T-helper 2 cell treated with Interferon-gamma antibody and Interleukin-4, amounts not matched to agents 100 ng/mL and 5 ng/mL, for 36 hours (primary cell): ENCODE measurements around the gene ATL1. TPM values are rescaled to one million over a fixed set of nuclear protein-coding genes. Genes with fewer than 3 reads are reported as not detected.
"Not testable (repeated sequence)": the region's sequence is repeated elsewhere in the genome, so short reads cannot be mapped to it uniquely, and the experiment has no call there.

Experiments used
- intact Hi-C: fragments of 100-400 bp; cut with micrococcal nuclease; formaldehyde crosslinking; loops from one replicate; pipeline ENCODE4 v1.15.1; 2023
- total RNA-seq: library from RNA; stranded (reverse); gene quantifications from 2 replicates; pipeline ENCODE4 v1.2.3, GENCODE V29; 2022

ATL1 gene
- total RNA-seq, 1 donor from 2014 or later: 1.8 TPM

- intact Hi-C loops: loop anchor here (1.0 kb wide), 1 partner anchor 178 kb away; no protein-coding TSS in a partner anchor
Observed at GRCh38 chr14:50599700-50600444, 39.9 kb downstream of the ATL1 start.

GRCh38 chr14:50600849-50601248 is 40.9 kb downstream of the ATL1 start:
- intact Hi-C loops: loop anchor here (1.0 kb wide), 1 partner anchor 177 kb away; no protein-coding TSS in a partner anchor

GRCh38 chr14:50601394-50601793 is 41.4 kb downstream of the ATL1 start:
- intact Hi-C loops: no loop called here

GRCh38 chr14:50602035-50602434 is 42.1 kb downstream of the ATL1 start:
- intact Hi-C loops: no loop called here

- intact Hi-C loops: no loop called here
Observed at GRCh38 chr14:50603565-50603964, 43.6 kb downstream of the ATL1 start.

GRCh38 chr14:50605766-50606165 is 45.8 kb downstream of the ATL1 start:
- intact Hi-C loops: no loop called here

- intact Hi-C loops: no loop called here
Observed at GRCh38 chr14:50606468-50606867, 46.5 kb downstream of the ATL1 start.

- intact Hi-C loops: no loop called here
Observed at GRCh38 chr14:50607181-50607580, 47.2 kb downstream of the ATL1 start.

- intact Hi-C loops: no loop called here
Observed at GRCh38 chr14:50607761-50608160, 47.8 kb downstream of the ATL1 start.

GRCh38 chr14:50608302-50608851 is 48.4 kb downstream of the ATL1 start:
- intact Hi-C loops: no loop called here

- intact Hi-C loops: no loop called here
Observed at GRCh38 chr14:50610465-50610864, 50.5 kb downstream of the ATL1 start.

GRCh38 chr14:50612806-50613205 is 52.9 kb downstream of the ATL1 start:
- intact Hi-C loops: no loop called here

GRCh38 chr14:50615056-50615455 is 55.1 kb downstream of the ATL1 start:
- intact Hi-C loops: no loop called here

- intact Hi-C loops: no loop called here
Observed at GRCh38 chr14:50615552-50615951, 55.6 kb downstream of the ATL1 start.

- intact Hi-C loops: no loop called here
Observed at GRCh38 chr14:50616275-50616674, 56.3 kb downstream of the ATL1 start.

- intact Hi-C loops: loop anchor here (1.0 kb wide), 2 partner anchors 159 to 241 kb away; no protein-coding TSS in a partner anchor
Observed at GRCh38 chr14:50619569-50620141, 59.7 kb downstream of the ATL1 start.

GRCh38 chr14:50620341-50620740 is 60.4 kb downstream of the ATL1 start:
- intact Hi-C loops: no loop called here

GRCh38 chr14:50622978-50623377 is 63.0 kb downstream of the ATL1 start:
- intact Hi-C loops: no loop called here

- intact Hi-C loops: no loop called here
Observed at GRCh38 chr14:50624447-50624846, 64.5 kb downstream of the ATL1 start.

- intact Hi-C loops: not testable (repeated sequence)
Observed at GRCh38 chr14:50624947-50625346, 65.0 kb downstream of the ATL1 start.

- intact Hi-C loops: no loop called here
Observed at GRCh38 chr14:50631408-50631821, 71.5 kb downstream of the ATL1 start.

- intact Hi-C loops: no loop called here
Observed at GRCh38 chr14:50633954-50634353, 74.0 kb downstream of the ATL1 start.

GRCh38 chr14:50635141-50635540 is 75.2 kb downstream of the ATL1 start:
- intact Hi-C loops: no loop called here
